HepG2 (cell line): Measurements from ENCODE around the gene INA. TPM values are rescaled to one million over a fixed set of nuclear protein-coding genes. Genes with fewer than 3 reads are reported as not detected.

Source experiments
- ATAC-seq: fragments of 200-7000 bp; cut with Tn5 transposase; 3 replicates; pipeline ENCODE4 v1.9.1; 2020; ENCODE audit warnings: mild to moderate bottlenecking, moderate library complexity
- BruUV-seq: library from RNA; stranded (reverse); fragments of 400-500 nt; replicated peaks from 2 replicates; lab custom pipeline; 2021; lab: Mats Ljungman, UMichigan
- CTCF ChIA-PET: fragments of 300-600 bp; formaldehyde crosslinking; extraction: SDS; loops from one replicate; lab custom pipeline; 2021; ENCODE audit warnings: low total read pairs, inconsistent platforms, low intra/inter-chr PET ratio; lab: Yijun Ruan, JAX
- POLR2A ChIA-PET: fragments of 350-600 bp; sonication (Branson Sonifier 250); formaldehyde crosslinking; loops from one replicate; lab custom pipeline; 2020; ENCODE audit warnings: antibody characterized with exemption, inconsistent platforms; lab: Yijun Ruan, JAX
- DNase-seq: peaks from one replicate; pipeline ENCODE4 v3.0.0-alpha.2; 2015; ENCODE audit warnings: low spot score
- FAIRE-seq: peaks from 3 replicates; lab custom pipeline; 2011; peaks lifted over from hg19 to GRCh38; lab: Jason Lieb, UNC
- H2AFZ ChIP-seq: one replicate; pipeline ENCODE4 v1.6.1; 2011; ENCODE audit warnings: low read length, inconsistent platforms
- H3K27ac ChIP-seq: fragments of 300-600 bp; 3 replicates; pipeline ENCODE4 v1.8.0; 2011; ENCODE audit warnings: mixed run types, mild to moderate bottlenecking, mixed read lengths, low read length, inconsistent platforms; ENCODE audit not compliant: insufficient read depth; ENCODE audit errors: extremely low read length
- H3K27me3 ChIP-seq, 2 experiments: fragments of 200-600 bp in 1 of 2; 2 replicates in 1 of 2; 3 replicates in 1 of 2; pipeline versions ENCODE4 v1.6.0 to v1.8.0; 2011; ENCODE audit warnings: low read length in 2 of 2, mild to moderate bottlenecking in 2 of 2, moderate library complexity in 2 of 2, inconsistent platforms in 1 of 2; ENCODE audit not compliant: insufficient read depth in 2 of 2, control insufficient read depth in 1 of 2
- H3K36me3 ChIP-seq, 2 experiments: fragments of 200-600 bp in 1 of 2; replicated peaks in 1 of 2; 2 replicates in 1 of 2; 3 replicates in 1 of 2; pipeline versions ENCODE4 v1.5.1 to v1.8.0; 2011; ENCODE audit warnings: low read length in 2 of 2, inconsistent platforms in 1 of 2; ENCODE audit not compliant: insufficient read depth in 2 of 2, control insufficient read depth in 1 of 2
- H3K4me1 ChIP-seq: 2 replicates; pipeline ENCODE4 v1.5.1; 2012; ENCODE audit warnings: low read length, inconsistent platforms; ENCODE audit not compliant: insufficient read depth
- H3K4me2 ChIP-seq: 2 replicates; pipeline ENCODE4 v1.6.0; 2011; ENCODE audit warnings: low read depth, low read length, inconsistent platforms
- H3K4me3 ChIP-seq, 3 experiments: fragments of 200-600 bp in 1 of 3; sonication (generic), shearing (Covaris generic) in 1 of 3; replicated peaks in 1 of 3; 2 replicates each; pipeline ENCODE4 v1.5.1; 2011 to 2016; ENCODE audit warnings: low read length in 3 of 3, inconsistent platforms in 2 of 3, low read depth in 2 of 3, mild to moderate bottlenecking in 2 of 3, control low read depth in 1 of 3, mixed read lengths in 1 of 3; ENCODE audit not compliant: insufficient read depth in 1 of 3
- H3K79me2 ChIP-seq: one replicate; pipeline ENCODE4 v1.6.1; 2011; ENCODE audit warnings: low read length, inconsistent platforms; ENCODE audit not compliant: insufficient read depth
- H3K9ac ChIP-seq: 2 replicates; pipeline ENCODE4 v1.6.0; 2011; ENCODE audit warnings: mild to moderate bottlenecking, low read depth, low read length, inconsistent platforms; ENCODE audit not compliant: insufficient read depth
- H3K9me3 ChIP-seq: 2 replicates; pipeline ENCODE4 v1.5.1; 2012; ENCODE audit warnings: mild to moderate bottlenecking, low read length
- H4K20me1 ChIP-seq: 2 replicates; pipeline ENCODE4 v1.6.0; 2011; ENCODE audit warnings: inconsistent platforms, mild to moderate bottlenecking, low read length, moderate library complexity; ENCODE audit not compliant: insufficient read depth
- AHR ChIP-seq: IDR thresholded peaks from 2 replicates; pipeline ENCODE4 v1.6.1; 2018; ENCODE audit warnings: missing genetic modification reagents, missing compliant biosample characterization
- BRCA1 ChIP-seq: sonication (generic); formaldehyde crosslinking; IDR thresholded peaks from 2 replicates; pipeline ENCODE4 v1.4.0; 2020; ENCODE audit warnings: missing genetic modification reagents
- DNMT1 ChIP-seq: sonication (generic); formaldehyde crosslinking; IDR thresholded peaks from 2 replicates; pipeline ENCODE4 v1.5.1; 2020; ENCODE audit warnings: mild to moderate bottlenecking, missing genetic modification reagents
- GLMP ChIP-seq: sonication (generic); formaldehyde crosslinking; IDR thresholded peaks from 2 replicates; pipeline ENCODE4 v1.9.0; 2021; ENCODE audit warnings: missing genetic modification reagents, mild to moderate bottlenecking, borderline replicate concordance
- NR2F2 ChIP-seq: IDR thresholded peaks from 2 replicates; pipeline ENCODE4 v1.6.1; 2012; ENCODE audit warnings: low read depth, inconsistent platforms, borderline replicate concordance
- SAP130 ChIP-seq: IDR thresholded peaks from 2 replicates; pipeline ENCODE4 v1.6.1; 2016; ENCODE audit warnings: low read depth
- TEAD3 ChIP-seq: optimal IDR thresholded peaks from 2 replicates; pipeline ENCODE3; 2016; ENCODE audit warnings: borderline replicate concordance
- ZBTB33 ChIP-seq: sonication (generic); formaldehyde crosslinking; IDR thresholded peaks from 2 replicates; pipeline ENCODE4 v1.4.0; 2020; ENCODE audit warnings: missing genetic modification reagents
- ZNF121 ChIP-seq: sonication (generic); formaldehyde crosslinking; IDR thresholded peaks from 2 replicates; pipeline ENCODE4 v1.5.0; 2020; ENCODE audit warnings: mild to moderate bottlenecking, missing genetic modification reagents
- ZNF83 ChIP-seq: sonication (generic); formaldehyde crosslinking; IDR thresholded peaks from 2 replicates; pipeline ENCODE4 v1.4.0; 2020; ENCODE audit warnings: missing genetic modification reagents, mild to moderate bottlenecking, borderline replicate concordance
- ZNF883 ChIP-seq: sonication (generic); formaldehyde crosslinking; IDR thresholded peaks from 2 replicates; pipeline ENCODE4 v1.5.1; 2020; ENCODE audit warnings: mild to moderate bottlenecking, missing genetic modification reagents; ENCODE audit errors: not compliant biosample characterization
- whole genome bisulfite sequencing: methylation state at CpG from one replicate; pipeline ENCODE4 v1.1.6; 2017; ENCODE audit warnings: low lambda C conversion rate; 5-methylcytosine and 5-hydroxymethylcytosine counted together
- in situ Hi-C: cut with HindIII; loops from 2 replicates; pipeline ENCODE4 v1.10.0; 2017; ENCODE audit warnings: low pct_unique_long_range_greater_than_20kb; ENCODE audit not compliant: extremely low pct_ligation_motif_present
- intact Hi-C: fragments of 100-400 bp; cut with micrococcal nuclease; formaldehyde crosslinking; loops from one replicate; pipeline ENCODE4 v1.10.0; 2022; ENCODE audit not compliant: unreplicated experiment
- polyA plus RNA-seq, 8 experiments: library from polyadenylated mRNA; depleted of rRNA in 3 of 8; stranded (reverse) in 7 of 8; unstranded in 1 of 8; fragments of >200 nt; fragmentation: Illumina TruSeq in 4 of 8; extraction: Trizol in 4 of 8; gene quantifications; 2 replicates each; pipeline versions ENCODE4 v1.2.1 to v1.2.3, GENCODE V29; 2011 to 2016; ENCODE audit warnings: low read depth in 4 of 8, missing spikeins in 1 of 8, mixed read lengths in 1 of 8; ENCODE audit not compliant: insufficient read depth in 1 of 8
- total RNA-seq, 5 experiments: library from RNA; depleted of rRNA; stranded (reverse); fragments of >200 nt; fragmentation: Illumina TruSeq; extraction: Trizol; gene quantifications; 2 replicates each; pipeline ENCODE4 v1.2.3, GENCODE V29; 2016; ENCODE audit warnings: low read depth in 1 of 5
- TF ChIP-seq, protein P1 (sequence below): sonication (generic); formaldehyde crosslinking; IDR thresholded peaks from 2 replicates; pipeline ENCODE4 v1.9.0; 2021; ENCODE audit warnings: missing genetic modification reagents, borderline replicate concordance
- TF ChIP-seq, protein P2 (sequence below): sonication (generic); formaldehyde crosslinking; IDR thresholded peaks from 2 replicates; pipeline ENCODE4 v1.4.0; 2020; ENCODE audit warnings: missing genetic modification reagents

The INA gene
- total and polyA plus RNA-seq, 2 of the 13 experiments (the other 11 are each of a cell fraction or from before 2014, with no cell fraction given), result 0.04 to 0.13 TPM

- CTCF ChIA-PET, result no interaction called here
- FAIRE-seq (no peak), DNase-seq (no peak), ATAC-seq (no peak)
- no TSS peak for BruUV-seq
- POLR2A ChIA-PET, result no interaction called here
- H4K20me1 ChIP-seq, result no peaks in the 10 kb centered on the region
- no peak overlapping the region for H3K4me3 ChIP-seq
- intact Hi-C loops, result no loop called here
- H2AFZ ChIP-seq, result no peak overlapping the region
- H3K4me1 ChIP-seq, result peaks cover 54% of the 10 kb centered on the region
- no peak overlapping the region for H3K4me2 ChIP-seq
- WGBS, result 81% methylated on average over 2 of the region's 2 CpGs
- H3K27ac ChIP-seq, result no peak overlapping the region
- H3K27me3 ChIP-seq, result no peaks in the 10 kb centered on the region
- no peaks in the 10 kb centered on the region for H3K79me2 ChIP-seq
- peak; percentile 60 for TF ChIP-seq ZNF121 (CRISPR knock-in tag)
- no peak for TF ChIP-seq DNMT1 (CRISPR knock-in tag)
- no peak overlapping the region for H3K9ac ChIP-seq
- no peaks in the 10 kb centered on the region for H3K36me3 ChIP-seq
- H3K9me3 ChIP-seq, result no peaks in the 10 kb centered on the region
- in situ Hi-C loops, result loop anchor here (5.0 kb wide), 1 partner anchor 38 kb away; no protein-coding TSS in a partner anchor
These were observed 41.2 kb upstream of the INA start for GRCh38 chr10:103235775-103236174.

DNA sequence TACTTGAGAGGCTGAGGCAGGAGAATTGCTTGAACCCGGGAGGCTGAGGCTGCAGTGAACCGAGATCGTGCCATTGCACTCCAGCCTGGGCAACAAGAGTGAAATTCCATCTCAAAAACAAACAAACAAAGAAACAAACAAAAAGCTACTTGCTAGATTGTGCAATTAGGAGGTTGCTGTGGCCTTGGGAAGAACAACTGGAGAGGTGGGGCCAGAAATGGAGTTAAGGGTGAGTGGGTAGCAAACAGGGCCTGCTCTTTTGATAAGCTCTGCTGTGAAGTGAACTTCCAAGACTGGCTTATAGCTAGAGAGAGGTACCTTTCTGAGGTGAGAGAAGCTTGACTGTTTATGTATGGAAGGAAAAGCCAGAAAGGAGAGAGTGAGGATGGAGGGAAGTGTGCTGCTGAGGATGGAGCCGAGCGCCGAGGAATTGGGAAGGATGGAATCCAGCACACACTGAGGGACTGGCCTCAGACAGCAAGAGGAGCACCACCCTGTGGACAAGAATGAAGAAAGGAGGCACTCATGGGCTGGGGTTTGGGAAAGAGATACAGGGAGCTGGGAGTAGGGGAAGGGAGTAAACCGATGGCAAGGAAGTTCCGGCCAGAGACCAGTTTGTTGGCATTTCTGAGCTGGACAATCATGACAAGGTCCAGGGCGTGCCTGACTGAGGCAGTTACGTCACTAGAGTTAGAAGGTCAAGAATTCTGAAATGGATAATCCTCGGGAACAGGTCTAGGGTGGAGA lies 38.3 kb upstream of the INA start:
- DNase-seq (peak; percentile 63), ATAC-seq (peak; percentile 89), FAIRE-seq (peak; percentile 78)
- Histone ChIP-seq H3K9ac (no peak overlapping the region), H2AFZ (peak overlapping the region; percentile 11), H3K79me2 (no peaks in the 10 kb centered on the region), H3K36me3 (no peaks in the 10 kb centered on the region), H3K9me3 (no peaks in the 10 kb centered on the region), H3K27ac (no peak overlapping the region), H3K4me3 (peak overlapping the region in 1 of 3 experiments; percentile 50; a peak in 2 of 6 replicates), H3K27me3 (no peaks in the 10 kb centered on the region), H4K20me1 (no peaks in the 10 kb centered on the region), H3K4me2 (peak overlapping the region; percentile 77), H3K4me1 (peaks cover 39% of the 10 kb centered on the region)
- BruUV-seq, result no TSS peak
- in situ Hi-C loops, result loop anchor here (5.0 kb wide), 1 partner anchor 41 kb away; no protein-coding TSS in a partner anchor
- CTCF ChIA-PET, result no interaction called here
- POLR2A ChIA-PET, result interaction anchor here (0.6 to 1.5 kb wide), 9 partner anchors 9 to 567 kb away, joined by 3 to 8 read pairs (median 3); partner anchors contain the start of gene NT5C2
- WGBS, result 16% methylated on average over 11 of the region's 11 CpGs
- intact Hi-C loops, result no loop called here
- no peak for TF ChIP-seq GLMP (CRISPR knock-in tag)
- no peak for TF ChIP-seq ZNF83 (CRISPR knock-in tag)
- peak; percentile 36; the same call in 1 of the 2 replicates for TF ChIP-seq SAP130 (CRISPR knock-in tag)
- TF ChIP-seq AHR, result no peak
- TF ChIP-seq NR2F2, result no peak
- TF ChIP-seq TEAD3, result peak; percentile 58
- TF ChIP-seq ZNF883 (CRISPR knock-in tag), result no peak
- no peak for TF ChIP-seq BRCA1 (CRISPR knock-in tag)
- TF ChIP-seq, protein P1, sequence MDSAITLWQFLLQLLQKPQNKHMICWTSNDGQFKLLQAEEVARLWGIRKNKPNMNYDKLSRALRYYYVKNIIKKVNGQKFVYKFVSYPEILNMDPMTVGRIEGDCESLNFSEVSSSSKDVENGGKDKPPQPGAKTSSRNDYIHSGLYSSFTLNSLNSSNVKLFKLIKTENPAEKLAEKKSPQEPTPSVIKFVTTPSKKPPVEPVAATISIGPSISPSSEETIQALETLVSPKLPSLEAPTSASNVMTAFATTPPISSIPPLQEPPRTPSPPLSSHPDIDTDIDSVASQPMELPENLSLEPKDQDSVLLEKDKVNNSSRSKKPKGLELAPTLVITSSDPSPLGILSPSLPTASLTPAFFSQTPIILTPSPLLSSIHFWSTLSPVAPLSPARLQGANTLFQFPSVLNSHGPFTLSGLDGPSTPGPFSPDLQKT, result no peak
- no peak for TF ChIP-seq ZBTB33 (CRISPR knock-in tag)
- TF ChIP-seq, protein P2, sequence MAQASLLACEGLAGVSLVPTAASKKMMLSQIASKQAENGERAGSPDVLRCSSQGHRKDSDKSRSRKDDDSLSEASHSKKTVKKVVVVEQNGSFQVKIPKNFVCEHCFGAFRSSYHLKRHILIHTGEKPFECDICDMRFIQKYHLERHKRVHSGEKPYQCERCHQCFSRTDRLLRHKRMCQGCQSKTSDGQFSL (CRISPR knock-in tag), result no peak
